HepG2 (cell line): Measurements from ENCODE around the gene RPL27A. TPM values are rescaled to one million over a fixed set of nuclear protein-coding genes. Genes with fewer than 3 reads are reported as not detected.
A peak's percentile ranks its signal among the peaks of the same experiment; 100 is the strongest.

Source experiments
- CREM ChIP-seq, 2 experiments: sonication (generic) in 1 of 2; formaldehyde crosslinking in 1 of 2; IDR thresholded peaks; 2 replicates each; pipeline versions ENCODE4 v1.4.0 to v1.6.1; 2016 to 2020; ENCODE audit warnings: antibody characterized with exemption in 1 of 2, mild to moderate bottlenecking in 1 of 2, missing genetic modification reagents in 1 of 2
- DDIT3 ChIP-seq: sonication (generic); formaldehyde crosslinking; IDR thresholded peaks from 2 replicates; pipeline ENCODE4 v1.4.0; 2020; ENCODE audit warnings: mild to moderate bottlenecking, missing genetic modification reagents
- HBP1 ChIP-seq: IDR thresholded peaks from 2 replicates; pipeline ENCODE4 v1.6.1; 2016; ENCODE audit warnings: low read depth, control low read depth
- JUN ChIP-seq: sonication (generic); formaldehyde crosslinking; IDR thresholded peaks from 2 replicates; pipeline ENCODE4 v1.4.0; 2020; ENCODE audit warnings: mild to moderate bottlenecking, missing genetic modification reagents
- JUNB ChIP-seq: sonication (generic); formaldehyde crosslinking; IDR thresholded peaks from 2 replicates; pipeline ENCODE4 v1.8.0; 2022; ENCODE audit warnings: missing genetic modification reagents, mild to moderate bottlenecking, borderline replicate concordance
- POGK ChIP-seq: sonication (generic); formaldehyde crosslinking; conservative IDR thresholded peaks from 2 replicates; pipeline ENCODE4 v1.8.0; 2022; ENCODE audit warnings: mild to moderate bottlenecking, moderate library complexity, missing genetic modification reagents
- PRDM15 ChIP-seq: sonication (generic); formaldehyde crosslinking; IDR thresholded peaks from 2 replicates; pipeline ENCODE4 v1.4.0; 2020; ENCODE audit warnings: missing genetic modification reagents
- TSC22D2 ChIP-seq: sonication (generic); formaldehyde crosslinking; IDR thresholded peaks from 2 replicates; pipeline ENCODE4 v1.5.1; 2020; ENCODE audit warnings: missing genetic modification reagents, mild to moderate bottlenecking, borderline replicate concordance
- YY1 ChIP-seq: IDR thresholded peaks from 2 replicates; pipeline ENCODE4 v1.6.1; 2011; ENCODE audit warnings: low read length, low read depth, moderate library complexity, mild to moderate bottlenecking; ENCODE audit not compliant: insufficient read depth, insufficient replicate concordance
- ZFP91 ChIP-seq: sonication (generic); formaldehyde crosslinking; IDR thresholded peaks from 2 replicates; pipeline ENCODE4 v1.9.0; 2022; ENCODE audit warnings: missing genetic modification reagents, mild to moderate bottlenecking, borderline replicate concordance
- ZNF224 ChIP-seq: sonication (generic); formaldehyde crosslinking; IDR thresholded peaks from 2 replicates; pipeline ENCODE4 v1.5.0; 2020; ENCODE audit warnings: mild to moderate bottlenecking, missing genetic modification reagents
- ZNF225 ChIP-seq: sonication (generic); formaldehyde crosslinking; IDR thresholded peaks from 2 replicates; pipeline ENCODE4 v1.4.0; 2020; ENCODE audit warnings: mild to moderate bottlenecking, missing genetic modification reagents
- ZNF510 ChIP-seq: sonication (generic); formaldehyde crosslinking; IDR thresholded peaks from 2 replicates; pipeline ENCODE4 v1.4.0; 2020; ENCODE audit warnings: low read depth, mild to moderate bottlenecking, missing genetic modification reagents
- ZNF652 ChIP-seq: IDR thresholded peaks from 2 replicates; pipeline ENCODE4 v1.6.1; 2016; ENCODE audit warnings: low read depth, borderline replicate concordance
- ZNF780A ChIP-seq: sonication (generic); formaldehyde crosslinking; IDR thresholded peaks from 2 replicates; pipeline ENCODE4 v1.8.0; 2022; ENCODE audit warnings: mild to moderate bottlenecking, missing genetic modification reagents, moderate library complexity
- polyA plus RNA-seq, 8 experiments: library from polyadenylated mRNA; depleted of rRNA in 3 of 8; stranded (reverse) in 7 of 8; unstranded in 1 of 8; fragments of >200 nt; fragmentation: Illumina TruSeq in 4 of 8; extraction: Trizol in 4 of 8; gene quantifications; 2 replicates each; pipeline versions ENCODE4 v1.2.1 to v1.2.3, GENCODE V29; 2011 to 2016; ENCODE audit warnings: low read depth in 4 of 8, missing spikeins in 1 of 8, mixed read lengths in 1 of 8; ENCODE audit not compliant: insufficient read depth in 1 of 8
- total RNA-seq, 5 experiments: library from RNA; depleted of rRNA; stranded (reverse); fragments of >200 nt; fragmentation: Illumina TruSeq; extraction: Trizol; gene quantifications; 2 replicates each; pipeline ENCODE4 v1.2.3, GENCODE V29; 2016; ENCODE audit warnings: low read depth in 1 of 5

RPL27A gene
- total and polyA plus RNA-seq, 2 of the 13 experiments (the other 11 are each of a cell fraction or from before 2014, with no cell fraction given), result 1,531 to 2,153 TPM

- TF ChIP-seq JUNB (CRISPR knock-in tag), result no peak
- peak; percentile 77; the same call in 1 of the 2 replicates for TF ChIP-seq ZNF225 (CRISPR knock-in tag)
- 0 out of 2 replicates have a peak, but pooled peaks have one; percentile 35 for TF ChIP-seq TSC22D2 (CRISPR knock-in tag)
- peak; percentile 88 for TF ChIP-seq POGK (CRISPR knock-in tag)
- no peak; the same call in 1 of the 2 replicates for TF ChIP-seq ZNF652 (CRISPR knock-in tag)
- TF ChIP-seq HBP1 (CRISPR knock-in tag), result peak; percentile 85
- no peak for TF ChIP-seq DDIT3 (CRISPR knock-in tag)
- peak; percentile 93; the same call in 1 of the 2 replicates for TF ChIP-seq ZFP91 (CRISPR knock-in tag)
- TF ChIP-seq ZNF510 (CRISPR knock-in tag), result no peak
- peak; percentile 73 for TF ChIP-seq YY1
- TF ChIP-seq PRDM15 (CRISPR knock-in tag), result peak; percentile 79
- peak; percentile 54; the same call in 1 of the 2 replicates for TF ChIP-seq JUN
- TF ChIP-seq CREM (IDR thresholded peaks at IDR 0.05), result peak; percentile 76; the same call in 1 of the 2 replicates
- TF ChIP-seq CREM (CRISPR knock-in tag; IDR thresholded peaks at IDR 0.05), result no peak
- no peak for TF ChIP-seq ZNF224 (CRISPR knock-in tag)
- no peak for TF ChIP-seq ZNF780A
Measured at GRCh38 chr11:8688414-8689362, 6.1 kb downstream of the RPL27A start (continued).
